ENCODE measurements around the gene DLG5. TPM values are rescaled to one million over a fixed set of nuclear protein-coding genes. Genes with fewer than 3 reads are reported as not detected.
A peak's percentile ranks its signal among the peaks of the same experiment; 100 is the strongest.

The DLG5 gene
- total and polyA plus RNA-seq, 9 of the 15 experiments (the other 6 are each of a cell fraction or from before 2014, with no cell fraction given), result 1.4 to 26.8 (median 11.2) TPM

DNA sequence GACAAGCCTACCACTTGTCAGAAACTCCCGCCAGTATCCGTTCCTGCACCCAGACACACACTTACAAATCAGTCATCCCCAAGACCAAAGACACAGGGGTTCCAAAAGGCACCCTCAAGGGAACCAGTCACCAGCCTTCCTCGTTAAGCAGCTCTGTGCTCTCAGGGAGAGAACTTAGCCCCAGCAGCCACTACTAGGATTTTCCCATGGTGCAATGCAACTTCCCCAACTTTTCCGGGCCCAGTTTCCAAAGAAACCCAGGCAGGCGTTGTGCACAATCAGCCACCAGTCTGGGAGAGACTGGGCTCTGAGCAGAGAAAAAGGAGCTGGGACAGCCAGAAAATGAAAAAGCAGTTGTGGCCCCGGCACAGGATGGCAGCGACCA, 1.2 kb downstream of the DLG5 start (continued):
- TF ChIP-seq ELK1 (CRISPR knock-in tag; IDR thresholded peaks at IDR 0.05) (no peak), HDAC1 (IDR thresholded peaks at IDR 0.05) (peak in 1 of 2 experiments; percentile 21; a peak in 1 of 4 replicates), ZNF740 (CRISPR knock-in tag; IDR thresholded peaks at IDR 0.05) (no peak), ZNF740 (tag; IDR thresholded peaks at IDR 0.05) (no peak), SRSF9 (IDR thresholded peaks at IDR 0.05; ENCODE audit: borderline replicate concordance, low read depth, low read length) (no peak), TEAD1 (CRISPR knock-in tag; IDR thresholded peaks at IDR 0.05) (no peak), JUN (IDR thresholded peaks at IDR 0.05; ENCODE audit: borderline replicate concordance, low read depth, low read length) (no peak), JUN (CRISPR knock-in tag; IDR thresholded peaks at IDR 0.05; ENCODE audit: borderline replicate concordance) (no peak), COPS2 (conservative IDR thresholded peaks at IDR 0.05) (no peak), YY1 (IDR thresholded peaks at IDR 0.05; ENCODE audit: borderline replicate concordance in 1 of 3, control insufficient read depth in 1 of 3, extremely low read depth in 1 of 3, insufficient read depth in 3 of 3, insufficient read length in 1 of 3, insufficient replicate concordance in 2 of 3, low read depth in 1 of 3, low read length in 2 of 3) (peak in 2 of 3 experiments; percentile 6 to 8), ZNF12 (CRISPR knock-in tag; IDR thresholded peaks at IDR 0.05) (peak; percentile 18; the same call in 1 of the 2 replicates), ETV5 (CRISPR knock-in tag; IDR thresholded peaks at IDR 0.05; ENCODE audit: low read depth) (no peak), NFE2L1 (tag; IDR thresholded peaks at IDR 0.05; ENCODE audit: borderline replicate concordance, low read depth) (no peak), PHB2 (IDR thresholded peaks at IDR 0.05; ENCODE audit: low read depth) (no peak), HDAC2 (IDR thresholded peaks at IDR 0.05) (no peak), MYNN (IDR thresholded peaks at IDR 0.05) (no peak), MYNN (CRISPR knock-in tag; IDR thresholded peaks at IDR 0.05) (no peak), CTBP1 (IDR thresholded peaks at IDR 0.05; ENCODE audit: borderline replicate concordance) (peak; percentile 59)
- TF ChIP-seq, protein P1, sequence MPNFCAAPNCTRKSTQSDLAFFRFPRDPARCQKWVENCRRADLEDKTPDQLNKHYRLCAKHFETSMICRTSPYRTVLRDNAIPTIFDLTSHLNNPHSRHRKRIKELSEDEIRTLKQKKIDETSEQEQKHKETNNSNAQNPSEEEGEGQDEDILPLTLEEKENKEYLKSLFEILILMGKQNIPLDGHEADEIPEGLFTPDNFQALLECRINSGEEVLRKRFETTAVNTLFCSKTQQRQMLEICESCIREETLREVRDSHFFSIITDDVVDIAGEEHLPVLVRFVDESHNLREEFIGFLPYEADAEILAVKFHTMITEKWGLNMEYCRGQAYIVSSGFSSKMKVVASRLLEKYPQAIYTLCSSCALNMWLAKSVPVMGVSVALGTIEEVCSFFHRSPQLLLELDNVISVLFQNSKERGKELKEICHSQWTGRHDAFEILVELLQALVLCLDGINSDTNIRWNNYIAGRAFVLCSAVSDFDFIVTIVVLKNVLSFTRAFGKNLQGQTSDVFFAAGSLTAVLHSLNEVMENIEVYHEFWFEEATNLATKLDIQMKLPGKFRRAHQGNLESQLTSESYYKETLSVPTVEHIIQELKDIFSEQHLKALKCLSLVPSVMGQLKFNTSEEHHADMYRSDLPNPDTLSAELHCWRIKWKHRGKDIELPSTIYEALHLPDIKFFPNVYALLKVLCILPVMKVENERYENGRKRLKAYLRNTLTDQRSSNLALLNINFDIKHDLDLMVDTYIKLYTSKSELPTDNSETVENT (CRISPR knock-in tag; IDR thresholded peaks at IDR 0.05), result no peak
- TF ChIP-seq, protein P2, sequence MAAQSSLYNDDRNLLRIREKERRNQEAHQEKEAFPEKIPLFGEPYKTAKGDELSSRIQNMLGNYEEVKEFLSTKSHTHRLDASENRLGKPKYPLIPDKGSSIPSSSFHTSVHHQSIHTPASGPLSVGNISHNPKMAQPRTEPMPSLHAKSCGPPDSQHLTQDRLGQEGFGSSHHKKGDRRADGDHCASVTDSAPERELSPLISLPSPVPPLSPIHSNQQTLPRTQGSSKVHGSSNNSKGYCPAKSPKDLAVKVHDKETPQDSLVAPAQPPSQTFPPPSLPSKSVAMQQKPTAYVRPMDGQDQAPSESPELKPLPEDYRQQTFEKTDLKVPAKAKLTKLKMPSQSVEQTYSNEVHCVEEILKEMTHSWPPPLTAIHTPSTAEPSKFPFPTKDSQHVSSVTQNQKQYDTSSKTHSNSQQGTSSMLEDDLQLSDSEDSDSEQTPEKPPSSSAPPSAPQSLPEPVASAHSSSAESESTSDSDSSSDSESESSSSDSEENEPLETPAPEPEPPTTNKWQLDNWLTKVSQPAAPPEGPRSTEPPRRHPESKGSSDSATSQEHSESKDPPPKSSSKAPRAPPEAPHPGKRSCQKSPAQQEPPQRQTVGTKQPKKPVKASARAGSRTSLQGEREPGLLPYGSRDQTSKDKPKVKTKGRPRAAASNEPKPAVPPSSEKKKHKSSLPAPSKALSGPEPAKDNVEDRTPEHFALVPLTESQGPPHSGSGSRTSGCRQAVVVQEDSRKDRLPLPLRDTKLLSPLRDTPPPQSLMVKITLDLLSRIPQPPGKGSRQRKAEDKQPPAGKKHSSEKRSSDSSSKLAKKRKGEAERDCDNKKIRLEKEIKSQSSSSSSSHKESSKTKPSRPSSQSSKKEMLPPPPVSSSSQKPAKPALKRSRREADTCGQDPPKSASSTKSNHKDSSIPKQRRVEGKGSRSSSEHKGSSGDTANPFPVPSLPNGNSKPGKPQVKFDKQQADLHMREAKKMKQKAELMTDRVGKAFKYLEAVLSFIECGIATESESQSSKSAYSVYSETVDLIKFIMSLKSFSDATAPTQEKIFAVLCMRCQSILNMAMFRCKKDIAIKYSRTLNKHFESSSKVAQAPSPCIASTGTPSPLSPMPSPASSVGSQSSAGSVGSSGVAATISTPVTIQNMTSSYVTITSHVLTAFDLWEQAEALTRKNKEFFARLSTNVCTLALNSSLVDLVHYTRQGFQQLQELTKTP (IDR thresholded peaks at IDR 0.05; ENCODE audit: low read depth in 1 of 2, partially characterized antibody in 2 of 2), result peak in 1 of 2 experiments; percentile 71
